Heart left ventricle (tissue), 16 donors: ENCODE measurements around the gene CSF3R. TPM values are rescaled to one million over a fixed set of nuclear protein-coding genes. Genes with fewer than 3 reads are reported as not detected.

Source experiments
- ATAC-seq, 4 donors: fragments of 200-7000 bp; cut with Tn5 transposase; one replicate each; pipeline ENCODE4 v1.9.1; 2020 to 2022; ENCODE audit warnings: moderate library complexity in 4 of 4, mild to moderate bottlenecking in 3 of 4, moderate number of reproducible peaks in 1 of 4
- DNase-seq, 5 donors: peaks; one replicate each; pipeline ENCODE4 v3.0.0-alpha.2; 2020
- H3K27ac ChIP-seq, 12 donors: fragments of 200-600 bp; sonication (generic) in 4 of 12; one replicate each; pipeline versions ENCODE4 v1.5.0 to v1.8.0; 2016 to 2022; ENCODE audit warnings: mild to moderate bottlenecking in 2 of 12
- H3K27me3 ChIP-seq, 9 donors: fragments of 200-600 bp; sonication (generic) in 2 of 9; one replicate each; pipeline versions ENCODE4 v1.5.1 to v1.8.0; 2016 to 2022; ENCODE audit warnings: mild to moderate bottlenecking in 3 of 9
- H3K36me3 ChIP-seq, 9 donors: fragments of 200-600 bp; sonication (generic) in 2 of 9; one replicate each; pipeline versions ENCODE4 v1.5.0 to v1.8.0; 2018 to 2022; ENCODE audit warnings: mild to moderate bottlenecking in 2 of 9
- H3K4me1 ChIP-seq, 12 donors: fragments of 200-600 bp; sonication (generic) in 4 of 12; one replicate each; pipeline versions ENCODE4 v1.5.0 to v1.8.0; 2016 to 2022; ENCODE audit warnings: mild to moderate bottlenecking in 3 of 12
- H3K4me3 ChIP-seq, 12 donors: fragments of 200-600 bp; sonication (generic) in 4 of 12; one replicate each; pipeline versions ENCODE4 v1.5.0 to v1.8.0; 2017 to 2022; ENCODE audit warnings: mild to moderate bottlenecking in 9 of 12, moderate library complexity in 4 of 12
- H3K9me3 ChIP-seq, 12 donors: fragments of 200-600 bp; sonication (generic) in 4 of 12; one replicate each; pipeline versions ENCODE4 v1.5.0 to v1.8.0; 2016 to 2022; ENCODE audit warnings: mild to moderate bottlenecking in 1 of 12
- POLR2A ChIP-seq, 2 donors: fragments of 450-650 bp; IDR thresholded peaks; one replicate each; pipeline ENCODE4 v1.6.1; 2017; ENCODE audit warnings: antibody characterized with exemption in 2 of 2, mild to moderate bottlenecking in 2 of 2, moderate library complexity in 2 of 2
- WGBS, 4 donors: extraction: QIAGEN DNeasy Blood & Tissue Kit in 2 of 4; methylation state at CpG; one replicate each; pipeline versions ENCODE4 v1.1.5 to v1.1.7; 2013 to 2018; 5-methylcytosine and 5-hydroxymethylcytosine counted together
- intact Hi-C, 10 donors: fragments of 100-400 bp; cut with DNase I; formaldehyde crosslinking; loops; one replicate each; pipeline versions ENCODE4 v1.11.1 to v1.14.2; 2022
- polyA plus RNA-seq, 2 donors: library from polyadenylated mRNA; stranded (reverse); fragments of 200-250 nt; gene quantifications; one replicate each; pipeline ENCODE4 v1.2.3, GENCODE V29; 2013
- total RNA-seq, 9 donors: library from RNA; depleted of rRNA in 2 of 9; stranded (reverse); fragments of >200 nt in 2 of 9; fragmentation: NEBNext Ultra II Directional in 3 of 9; extraction: Animal tissue kit (Norgen Biotek cat#: 25700) in 3 of 9; gene quantifications; one replicate each; pipeline versions ENCODE4 v1.1.0 to v1.2.4, GENCODE V29; 2016 to 2023
- TF ChIP-seq, protein P1 (sequence below), 12 donors: fragments of 200-600 bp; sonication (generic) in 4 of 12; IDR thresholded peaks; one replicate each; pipeline versions ENCODE4 v1.5.0 to v1.8.0; 2018 to 2022; ENCODE audit warnings: antibody characterized with exemption in 12 of 12, mild to moderate bottlenecking in 5 of 12
- donor health status: ischemic (EF 13 %, LVEDD 7.1; RV severe dilation, severe dysfunction).
- donor health status: healthy with polysubstance abuse.
- donor health status: DM: no; HTN: yes; CAD: no.
- donor health status: DM: no; HTN: no; CAD: no.
- donor health status: ischemic (EF 25% LVEDD 6.9; RV normal size, moderate dysfunction).
- donor health status: ischemic (EF 25% LVEDD 5.7; RV mildly dilated, moderate dysfunction).
- donor health status: healthy.
- donor health status: DM: yes; HTN: yes; CAD: no.
- donor health status: ischemic (EF 35%, LVEDD 5.7; RV mildly dilated, moderate dysfunction).
- donor health status: nonischemic (EF 11% LVEDD 7.7; RV severe dilation, severe dysfunction).
- donor health status: DM: yes; HTN: yes; CAD: no.
- donor health status: PGD.
- donor health status: ischemic (EF 29% LVEDD 5.4; RV normal size, mild dysfunction).
- donor health status: nonischemic (EF 23%, LVEDD 6.1; RV moderate dilation, normal function).

The CSF3R gene
- total and polyA plus RNA-seq, 11 donors, result 1.5 to 22.7 (median 4.1) TPM

GRCh38 chr1:36463463-36463802 is 19.3 kb downstream of the CSF3R start:
- TF ChIP-seq POLR2A (IDR thresholded peaks at IDR 0.05), result no peak
- TF ChIP-seq, protein P1, sequence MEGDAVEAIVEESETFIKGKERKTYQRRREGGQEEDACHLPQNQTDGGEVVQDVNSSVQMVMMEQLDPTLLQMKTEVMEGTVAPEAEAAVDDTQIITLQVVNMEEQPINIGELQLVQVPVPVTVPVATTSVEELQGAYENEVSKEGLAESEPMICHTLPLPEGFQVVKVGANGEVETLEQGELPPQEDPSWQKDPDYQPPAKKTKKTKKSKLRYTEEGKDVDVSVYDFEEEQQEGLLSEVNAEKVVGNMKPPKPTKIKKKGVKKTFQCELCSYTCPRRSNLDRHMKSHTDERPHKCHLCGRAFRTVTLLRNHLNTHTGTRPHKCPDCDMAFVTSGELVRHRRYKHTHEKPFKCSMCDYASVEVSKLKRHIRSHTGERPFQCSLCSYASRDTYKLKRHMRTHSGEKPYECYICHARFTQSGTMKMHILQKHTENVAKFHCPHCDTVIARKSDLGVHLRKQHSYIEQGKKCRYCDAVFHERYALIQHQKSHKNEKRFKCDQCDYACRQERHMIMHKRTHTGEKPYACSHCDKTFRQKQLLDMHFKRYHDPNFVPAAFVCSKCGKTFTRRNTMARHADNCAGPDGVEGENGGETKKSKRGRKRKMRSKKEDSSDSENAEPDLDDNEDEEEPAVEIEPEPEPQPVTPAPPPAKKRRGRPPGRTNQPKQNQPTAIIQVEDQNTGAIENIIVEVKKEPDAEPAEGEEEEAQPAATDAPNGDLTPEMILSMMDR (IDR thresholded peaks at IDR 0.05), result no peak
- ATAC-seq (no peak), DNase-seq (no peak)
- intact Hi-C loops, result no loop called here
- Histone ChIP-seq H3K4me3 (peak overlapping the region; percentile 63 to 100 (median 90)), H3K9me3 (no peaks in the 10 kb centered on the region), H3K27me3 (no peaks in the 10 kb centered on the region), H3K36me3 (peaks cover 0 to 42% (median 35%) of the 10 kb centered on the region in 9 donors), H3K27ac (peak overlapping the region in 7 of 12 donors; percentile 86 to 95 (median 91)), H3K4me1 (peaks cover 4 to 30% (median 16%) of the 10 kb centered on the region in 12 donors)
- 11 to 16% (median 13%) methylated on average over 6 of the region's 6 CpGs for WGBS, 4 donors

- intact Hi-C loops, result no loop called here
- DNase-seq (no peak), ATAC-seq (no peak)
- Histone ChIP-seq H3K4me3 (no peak overlapping the region), H3K27ac (no peak overlapping the region), H3K9me3 (no peaks in the 10 kb centered on the region), H3K27me3 (no peaks in the 10 kb centered on the region), H3K36me3 (peaks cover 3 to 86% (median 76%) of the 10 kb centered on the region in 9 donors), H3K4me1 (peaks cover 4 to 44% (median 13%) of the 10 kb centered on the region in 12 donors)
- TF ChIP-seq POLR2A (IDR thresholded peaks at IDR 0.05), result no peak
- TF ChIP-seq, protein P1 (IDR thresholded peaks at IDR 0.05), result no peak
- WGBS, 4 donors, result 85 to 94% (median 90%) methylated on average over 3 of the region's 3 CpGs
Observed at GRCh38 chr1:36458910-36459309, 23.8 kb downstream of the CSF3R start.

- TF ChIP-seq, protein P1 (IDR thresholded peaks at IDR 0.05), result no peak
- no peak for TF ChIP-seq POLR2A (IDR thresholded peaks at IDR 0.05)
- no peaks in the 10 kb centered on the region for H3K27me3 ChIP-seq
- peak in 1 of 4 donors; percentile 40 for ATAC-seq
- H3K36me3 ChIP-seq, result peaks cover 3 to 87% (median 76%) of the 10 kb centered on the region in 9 donors
- 77 to 83% (median 81%) methylated on average over 5 of the region's 5 CpGs for WGBS, 4 donors
- intact Hi-C loops, result no loop called here
- H3K9me3 ChIP-seq, result no peaks in the 10 kb centered on the region
- no peak overlapping the region for H3K4me3 ChIP-seq
- peaks cover 0 to 34% (median 4%) of the 10 kb centered on the region in 12 donors for H3K4me1 ChIP-seq
- DNase-seq, result no peak
- H3K27ac ChIP-seq, result peak overlapping the region in 1 of 12 donors; percentile 49
Observed at GRCh38 chr1:36457691-36458090, 25.0 kb downstream of the CSF3R start.

DNA sequence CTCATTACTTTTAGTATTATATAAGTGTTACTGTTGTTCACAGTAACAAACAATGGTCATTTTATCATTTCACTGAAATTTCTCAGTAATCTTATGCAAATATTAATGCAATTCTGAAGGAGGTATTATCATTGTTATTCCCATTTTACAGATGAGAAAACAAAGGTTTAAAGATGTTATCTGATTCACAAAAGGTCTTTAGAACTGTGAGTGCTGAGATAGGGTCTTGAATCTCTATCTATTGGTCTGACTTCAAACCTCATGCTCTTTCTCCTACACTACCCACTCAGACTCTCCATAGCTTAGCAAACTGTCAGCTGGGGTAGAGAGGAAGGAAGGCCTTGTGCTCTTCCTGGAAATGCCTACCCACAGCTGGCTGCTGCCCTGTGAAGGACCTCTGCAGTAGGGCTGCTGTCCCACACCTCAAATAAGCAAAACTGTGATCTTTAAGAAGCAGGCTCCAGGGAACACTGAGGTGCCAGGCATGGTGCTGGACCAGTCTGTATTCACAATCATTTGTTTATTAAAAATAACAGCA is 26.3 kb downstream of the CSF3R start:
- peaks cover 0 to 29% (median 0%) of the 10 kb centered on the region in 12 donors for H3K4me1 ChIP-seq
- no peak overlapping the region for H3K27ac ChIP-seq
- no peak for TF ChIP-seq POLR2A (IDR thresholded peaks at IDR 0.05)
- ATAC-seq (no peak), DNase-seq (no peak)
- no peaks in the 10 kb centered on the region for H3K27me3 ChIP-seq
- no peaks in the 10 kb centered on the region for H3K9me3 ChIP-seq
- H3K36me3 ChIP-seq, result peaks cover 3 to 75% (median 69%) of the 10 kb centered on the region in 9 donors
- no peak overlapping the region for H3K4me3 ChIP-seq
- intact Hi-C loops, result no loop called here

DNA sequence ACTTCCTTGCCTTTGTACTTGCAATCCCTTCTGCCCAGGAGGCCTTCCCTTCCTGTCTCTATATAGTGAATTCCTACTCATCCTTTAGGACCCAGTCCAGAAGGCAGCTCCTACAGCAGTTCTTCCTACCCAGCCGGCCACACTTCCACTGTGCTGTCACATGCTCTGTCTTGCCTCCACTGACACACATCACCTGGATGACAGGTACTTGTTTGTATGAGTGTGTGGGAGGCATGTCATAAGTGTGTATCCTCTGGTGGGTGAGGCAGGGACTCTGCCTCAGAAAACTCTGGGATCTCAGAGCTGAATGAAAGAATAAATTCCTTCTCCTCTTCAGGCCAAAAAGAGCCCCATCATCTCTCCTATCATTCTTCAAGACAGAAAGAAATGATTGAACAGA is 27.3 kb downstream of the CSF3R start:
- Histone ChIP-seq H3K9me3 (no peaks in the 10 kb centered on the region), H3K4me3 (no peak overlapping the region), H3K36me3 (peaks cover 0 to 65% (median 58%) of the 10 kb centered on the region in 9 donors), H3K4me1 (peaks cover 0 to 35% (median 5%) of the 10 kb centered on the region in 12 donors), H3K27me3 (no peaks in the 10 kb centered on the region), H3K27ac (no peak overlapping the region)
- TF ChIP-seq POLR2A (IDR thresholded peaks at IDR 0.05), result no peak
- TF ChIP-seq, protein P1 (IDR thresholded peaks at IDR 0.05), result no peak
- ATAC-seq (no peak), DNase-seq (no peak)
- 50 to 63% (median 63%) methylated on average over 1 of the region's 1 CpG for WGBS, 4 donors
- intact Hi-C loops, result no loop called here
